ENCODE results near the gene OR14A2. TPM values are rescaled to one million over a fixed set of nuclear protein-coding genes. Genes with fewer than 3 reads are reported as not detected.
"Not testable (repeated sequence)": the region's sequence is repeated elsewhere in the genome, so short reads cannot be mapped to it uniquely, and the experiment has no call there.

The OR14A2 gene
- total RNA-seq, result not detected

GRCh38 chr1:247748041-247748440 is at the start of gene OR14A2:
TSS of gene OR14A2 (minus strand) at chr1:247748141.
- ATAC-seq, result no peak
- Mint-ChIP-seq H3K36me3 (ENCODE audit: insufficient read depth) (no peaks in the 10 kb centered on the region), H3K27me3 (ENCODE audit: low read depth) (no peaks in the 10 kb centered on the region), H3K4me1 (ENCODE audit: low read depth) (no peaks in the 10 kb centered on the region), H3K9me3 (peaks cover 21% of the 10 kb centered on the region), H3K4me3 (no peak within 1 kb of the TSS)
- no peak for DNase-seq

DNA sequence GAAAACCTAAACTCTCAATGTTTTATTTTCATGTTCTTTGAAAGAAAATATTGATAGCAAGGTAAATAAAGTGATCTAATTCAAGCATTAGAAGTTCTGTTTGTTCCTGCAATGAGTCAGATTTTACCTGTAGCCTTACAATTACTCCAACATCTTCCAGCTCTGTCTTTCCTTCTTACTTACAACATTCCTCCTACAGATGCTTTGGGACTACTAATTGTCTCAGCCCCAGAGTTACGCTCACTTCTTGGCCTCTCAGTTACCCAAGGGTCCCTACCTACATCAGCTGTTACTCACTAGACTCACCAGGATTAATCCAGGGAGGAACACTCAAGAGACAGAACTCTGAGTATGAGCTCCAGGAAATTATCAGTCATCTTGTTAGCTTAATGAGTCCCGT is 49.6 kb upstream of the OR14A2 start:
- no peak for ATAC-seq
- H3K4me3 Mint-ChIP-seq, result no peak overlapping the region
- no peak for DNase-seq
- no peaks in the 10 kb centered on the region for H3K4me1 Mint-ChIP-seq (ENCODE audit: low read depth)
- H3K36me3 Mint-ChIP-seq (ENCODE audit: insufficient read depth), result no peaks in the 10 kb centered on the region
- H3K9me3 Mint-ChIP-seq, result no peaks in the 10 kb centered on the region
- H3K27me3 Mint-ChIP-seq (ENCODE audit: low read depth), result no peaks in the 10 kb centered on the region

DNA sequence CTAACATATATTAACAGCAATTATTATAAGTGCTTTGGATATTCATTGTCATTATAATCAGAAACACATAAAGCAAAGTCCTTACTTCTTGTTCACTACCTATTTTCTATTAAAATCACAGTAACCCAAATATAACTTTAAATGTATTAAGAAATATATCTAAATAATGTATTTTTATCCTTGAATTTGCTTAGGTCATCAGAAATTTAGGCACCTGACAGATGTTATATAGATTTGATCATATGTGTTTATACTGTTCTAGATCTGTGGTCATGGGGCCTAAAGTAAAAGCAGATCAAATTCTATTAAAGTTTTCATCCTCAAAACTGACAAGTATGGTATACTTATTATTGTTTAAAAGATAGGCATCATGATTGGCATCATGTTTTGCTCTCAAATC is 21.7 kb upstream of the OR14A2 start:
- no peaks in the 10 kb centered on the region for H3K36me3 Mint-ChIP-seq (ENCODE audit: insufficient read depth)
- DNase-seq (no peak), ATAC-seq (no peak)
- H3K9me3 Mint-ChIP-seq, result no peaks in the 10 kb centered on the region
- H3K4me3 Mint-ChIP-seq, result no peak overlapping the region
- H3K4me1 Mint-ChIP-seq (ENCODE audit: low read depth), result no peaks in the 10 kb centered on the region
- H3K27me3 Mint-ChIP-seq (ENCODE audit: low read depth), result no peaks in the 10 kb centered on the region

DNA sequence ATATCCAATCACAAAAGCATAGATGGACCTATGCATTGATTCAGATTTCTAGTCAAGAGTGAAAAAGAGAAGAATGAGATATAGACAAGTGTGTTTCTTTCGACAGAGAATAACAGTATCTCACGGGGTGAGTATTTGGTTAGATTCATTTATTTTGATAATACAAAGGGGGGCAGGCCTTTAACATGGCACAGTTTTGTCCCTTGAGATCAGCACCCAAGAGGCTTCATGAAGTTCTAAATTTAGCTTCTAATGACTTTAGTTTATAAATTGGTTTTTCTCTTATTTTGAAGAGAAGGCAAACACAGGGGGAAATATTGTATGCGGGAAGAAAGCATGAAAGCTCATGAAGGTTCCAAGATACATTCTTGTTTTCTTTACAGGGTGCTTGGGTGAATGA is 12.5 kb upstream of the OR14A2 start, which contains the start of gene OR1C1:
Gene OR1C1 (minus strand): TSS at position 101 of the 400 bp plus-strand sequence. CDS start 2,150 bp downstream, outside the sequence.
- Mint-ChIP-seq H3K4me3 (no peak within 1 kb of the TSS), H3K36me3 (ENCODE audit: insufficient read depth) (no peaks in the 10 kb centered on the region), H3K27me3 (ENCODE audit: low read depth) (no peaks in the 10 kb centered on the region), H3K9me3 (peaks cover 7% of the 10 kb centered on the region), H3K4me1 (ENCODE audit: low read depth) (no peaks in the 10 kb centered on the region)
- ATAC-seq (no peak), DNase-seq (no peak)

GRCh38 chr1:247754311-247754710 is 6.4 kb upstream of the OR14A2 start:
- peaks cover 24% of the 10 kb centered on the region for H3K9me3 Mint-ChIP-seq
- not testable (repeated sequence) for H3K27me3 Mint-ChIP-seq (ENCODE audit: low read depth); H3K36me3 Mint-ChIP-seq (ENCODE audit: insufficient read depth); H3K4me1 Mint-ChIP-seq (ENCODE audit: low read depth); H3K4me3 Mint-ChIP-seq; ATAC-seq; DNase-seq

DNA sequence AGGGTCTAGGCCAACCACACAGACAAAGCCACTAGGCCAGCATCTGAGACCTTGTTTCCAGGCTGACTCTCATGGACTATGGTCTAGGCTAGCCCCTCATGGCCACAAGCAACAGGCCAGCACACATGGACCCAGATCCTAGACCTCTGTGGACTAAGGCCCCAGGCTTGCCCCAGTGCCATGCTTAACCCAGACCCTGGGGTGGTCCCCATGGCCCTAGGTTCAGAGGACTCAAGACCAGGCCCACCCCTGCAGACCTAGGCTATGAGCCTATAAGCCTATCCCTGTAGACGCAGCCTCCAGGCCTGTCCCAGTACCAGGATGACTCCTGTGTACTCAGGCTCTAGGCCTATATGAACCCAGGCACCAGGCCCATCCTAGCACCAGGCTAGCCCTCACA is 1.9 kb upstream of the OR14A2 start:
- Mint-ChIP-seq H3K36me3 (ENCODE audit: insufficient read depth) (no peaks in the 10 kb centered on the region), H3K9me3 (peaks cover 21% of the 10 kb centered on the region), H3K4me3 (no peak overlapping the region), H3K4me1 (ENCODE audit: low read depth) (no peaks in the 10 kb centered on the region), H3K27me3 (ENCODE audit: low read depth) (no peaks in the 10 kb centered on the region)
- DNase-seq, result no peak
- no peak for ATAC-seq

- H3K36me3 Mint-ChIP-seq (ENCODE audit: insufficient read depth), result no peaks in the 10 kb centered on the region
- no peak overlapping the region for H3K4me3 Mint-ChIP-seq
- no peaks in the 10 kb centered on the region for H3K4me1 Mint-ChIP-seq (ENCODE audit: low read depth)
- DNase-seq, result no peak
- no peaks in the 10 kb centered on the region for H3K27me3 Mint-ChIP-seq (ENCODE audit: low read depth)
- H3K9me3 Mint-ChIP-seq, result peaks cover 21% of the 10 kb centered on the region
- ATAC-seq, result no peak
Measured at GRCh38 chr1:247747616-247748015, 325 bp downstream of the OR14A2 start.

GRCh38 chr1:247746391-247746935 is 1.5 kb downstream of the OR14A2 start:
- no peaks in the 10 kb centered on the region for H3K27me3 Mint-ChIP-seq (ENCODE audit: low read depth)
- no peaks in the 10 kb centered on the region for H3K36me3 Mint-ChIP-seq (ENCODE audit: insufficient read depth)
- no peak for ATAC-seq
- DNase-seq, result no peak
- H3K4me1 Mint-ChIP-seq (ENCODE audit: low read depth), result no peaks in the 10 kb centered on the region
- H3K4me3 Mint-ChIP-seq, result no peak overlapping the region
- H3K9me3 Mint-ChIP-seq, result peaks cover 10% of the 10 kb centered on the region

DNA sequence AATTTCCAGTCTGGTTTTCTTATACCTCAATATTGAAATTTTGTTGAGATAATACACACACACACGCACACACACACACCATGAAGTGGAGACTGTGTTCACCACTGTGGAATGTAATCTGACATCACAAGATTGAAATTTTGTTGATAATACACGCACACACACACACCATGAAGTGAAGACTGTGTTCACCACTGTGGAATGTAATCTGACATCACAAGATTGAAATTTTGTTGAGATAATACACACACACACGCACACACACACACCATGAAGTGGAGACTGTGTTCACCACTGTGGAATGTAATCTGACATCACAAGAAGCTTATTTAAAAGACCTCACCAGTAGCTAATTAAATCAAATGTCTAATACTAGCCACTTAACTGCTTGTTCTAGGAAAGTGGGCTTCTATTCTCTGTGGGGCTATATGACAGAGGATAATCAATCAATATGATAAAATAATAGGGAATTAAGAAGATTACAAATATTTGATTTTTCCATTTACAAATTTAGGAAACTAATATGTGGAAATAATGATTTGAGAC is 5.7 kb downstream of the OR14A2 start:
- H3K4me3 Mint-ChIP-seq; H3K4me1 Mint-ChIP-seq (ENCODE audit: low read depth); H3K36me3 Mint-ChIP-seq (ENCODE audit: insufficient read depth); H3K9me3 Mint-ChIP-seq; DNase-seq; H3K27me3 Mint-ChIP-seq (ENCODE audit: low read depth); ATAC-seq: not testable (repeated sequence)

- DNase-seq (no peak), ATAC-seq (no peak)
- H3K27me3 Mint-ChIP-seq (ENCODE audit: low read depth), result no peaks in the 10 kb centered on the region
- no peaks in the 10 kb centered on the region for H3K4me1 Mint-ChIP-seq (ENCODE audit: low read depth)
- H3K36me3 Mint-ChIP-seq (ENCODE audit: insufficient read depth), result no peaks in the 10 kb centered on the region
- H3K9me3 Mint-ChIP-seq, result no peaks in the 10 kb centered on the region
- H3K4me3 Mint-ChIP-seq, result no peak overlapping the region
Measured at GRCh38 chr1:247741756-247742155, 6.2 kb downstream of the OR14A2 start.

DNA sequence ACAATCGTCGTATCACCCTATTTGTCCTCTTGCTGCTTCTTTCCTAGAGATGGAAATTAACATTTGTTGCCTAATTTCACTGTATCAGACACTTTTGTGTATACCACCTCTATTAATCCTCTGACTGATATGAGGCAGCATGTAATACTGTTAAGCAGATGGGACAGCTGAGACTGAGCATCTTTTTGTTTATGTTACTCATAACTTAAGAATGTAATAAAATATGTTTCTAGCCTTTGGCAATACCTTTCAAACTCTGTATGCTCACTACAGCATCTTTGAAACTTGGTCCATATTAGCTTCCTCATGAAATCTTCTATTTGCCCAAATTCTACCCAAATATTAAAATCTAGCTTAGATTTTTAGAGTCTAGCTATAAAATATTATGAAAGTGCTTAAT is 7.2 kb downstream of the OR14A2 start:
- Mint-ChIP-seq H3K9me3 (no peaks in the 10 kb centered on the region), H3K27me3 (ENCODE audit: low read depth) (no peaks in the 10 kb centered on the region), H3K4me1 (ENCODE audit: low read depth) (no peaks in the 10 kb centered on the region), H3K4me3 (no peak overlapping the region), H3K36me3 (ENCODE audit: insufficient read depth) (no peaks in the 10 kb centered on the region)
- DNase-seq (no peak), ATAC-seq (no peak)

DNA sequence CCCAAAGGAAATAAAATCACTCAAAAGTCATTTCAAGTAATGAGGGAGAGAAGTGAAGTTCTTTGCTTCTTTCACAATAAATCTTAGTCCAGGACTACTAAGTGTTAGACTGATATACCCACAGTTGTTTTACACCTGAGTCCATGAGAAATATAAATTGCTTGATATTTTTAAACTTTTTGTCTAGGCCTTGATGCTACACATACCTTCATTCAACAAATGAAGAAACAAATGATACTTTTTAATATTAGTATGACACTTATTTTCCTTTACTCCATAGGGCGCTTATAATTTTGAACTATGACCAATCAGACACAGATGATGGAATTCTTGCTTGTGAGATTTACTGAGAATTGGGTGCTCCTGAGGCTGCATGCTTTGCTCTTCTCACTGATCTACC is 9.6 kb downstream of the OR14A2 start, which contains the start of gene OR14K1:
Gene OR14K1 (plus strand): TSS at position 301 of the 400 bp plus-strand sequence. CDS start 0 bp downstream, at position 301.
- no peak for ATAC-seq
- no peaks in the 10 kb centered on the region for H3K27me3 Mint-ChIP-seq (ENCODE audit: low read depth)

DNA sequence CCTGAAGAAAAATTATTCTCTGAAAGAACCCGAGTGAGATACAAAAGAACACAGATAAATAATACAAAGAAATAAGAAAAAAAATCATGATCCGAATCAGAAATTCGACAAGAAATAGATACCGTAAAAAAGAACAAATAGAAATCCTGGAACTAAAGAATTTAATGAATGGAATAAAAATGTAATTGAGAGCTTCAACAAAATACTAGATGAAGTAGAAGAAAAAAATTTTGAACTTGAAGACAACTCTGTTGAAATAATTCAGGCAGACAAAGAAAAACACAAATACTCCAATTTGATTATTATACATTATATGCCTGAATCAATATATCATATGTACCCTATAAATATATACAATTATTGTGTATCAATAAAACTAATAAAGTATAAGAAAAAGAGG is 26.7 kb downstream of the OR14A2 start:
- DNase-seq (no peak), ATAC-seq (no peak)
- Mint-ChIP-seq H3K27me3 (ENCODE audit: low read depth) (no peaks in the 10 kb centered on the region), H3K4me3 (no peak overlapping the region), H3K9me3 (peaks cover 17% of the 10 kb centered on the region), H3K36me3 (ENCODE audit: insufficient read depth) (no peaks in the 10 kb centered on the region), H3K4me1 (ENCODE audit: low read depth) (no peaks in the 10 kb centered on the region)

More for the DNA sequence above, 9.6 kb downstream of the OR14A2 start, which contains the start of gene OR14K1:
- Mint-ChIP-seq H3K4me3 (no peak within 1 kb of the TSS), H3K9me3 (no peaks in the 10 kb centered on the region), H3K4me1 (ENCODE audit: low read depth) (no peaks in the 10 kb centered on the region), H3K36me3 (ENCODE audit: insufficient read depth) (no peaks in the 10 kb centered on the region)
- DNase-seq, result no peak

GRCh38 chr1:247716546-247716945 is 31.4 kb downstream of the OR14A2 start, which contains the start of gene OR6F1:
TSS of gene OR6F1 (minus strand) at chr1:247716646. CDS start at chr1:247712755, 3,891 bp downstream.
- no peak for ATAC-seq
- Mint-ChIP-seq H3K9me3 (peaks cover 5% of the 10 kb centered on the region), H3K36me3 (ENCODE audit: insufficient read depth) (no peaks in the 10 kb centered on the region), H3K4me3 (no peak within 1 kb of the TSS), H3K27me3 (ENCODE audit: low read depth) (no peaks in the 10 kb centered on the region), H3K4me1 (ENCODE audit: low read depth) (no peaks in the 10 kb centered on the region)
- no peak for DNase-seq

- Mint-ChIP-seq H3K27me3 (ENCODE audit: low read depth) (no peaks in the 10 kb centered on the region), H3K4me3 (no peak overlapping the region), H3K4me1 (ENCODE audit: low read depth) (no peaks in the 10 kb centered on the region), H3K9me3 (no peaks in the 10 kb centered on the region), H3K36me3 (ENCODE audit: insufficient read depth) (no peaks in the 10 kb centered on the region)
- ATAC-seq (no peak), DNase-seq (no peak)
Measured at GRCh38 chr1:247713753-247714152, 34.2 kb downstream of the OR14A2 start.

Data from activated T-cell treated with anti-CD3 and anti-CD28 coated beads, Interleukin-2, amount 50 U/mL, for 4 hours (primary cell).